SIG-M5 treated with dmso at 0.1 percent for 504 hours (cell line): Measurements from ENCODE around the gene CBLB.

Source experiments
- DNase-seq: peaks from one replicate; lab custom pipeline; 2025; ENCODE audit not compliant: unreplicated experiment; lab: John Stamatoyannopoulos, UW

Gene CBLB

GRCh38 chr3:105791919-105792786, 76.7 kb downstream of the CBLB start:
- DNase-seq, result peak; percentile 41

DNA sequence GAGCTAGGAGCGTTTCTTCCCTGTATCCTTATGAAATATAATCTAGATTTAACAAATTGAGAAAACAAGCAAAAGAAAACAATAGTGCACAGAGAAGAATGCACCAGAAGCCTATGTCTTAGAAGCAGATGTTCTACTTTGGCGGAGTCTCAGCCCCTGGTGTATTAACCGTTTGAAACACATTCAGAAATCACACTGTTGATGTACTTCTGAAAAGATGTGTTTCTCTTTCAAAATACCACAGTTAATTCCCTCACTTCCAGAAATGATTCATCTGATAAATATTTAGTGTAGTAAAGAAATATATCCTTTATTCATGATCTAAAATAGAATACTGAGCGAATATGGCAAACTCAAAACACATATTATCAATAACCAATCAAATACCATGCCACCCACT, 77.7 kb downstream of the CBLB start:
- no peak for DNase-seq

- DNase-seq, result no peak
These were observed 78.3 kb downstream of the CBLB start for GRCh38 chr3:105790534-105790933.

GRCh38 chr3:105788593-105788992, 80.2 kb downstream of the CBLB start:
- no peak for DNase-seq

GRCh38 chr3:105787453-105787852, 81.4 kb downstream of the CBLB start:
- DNase-seq, result no peak

GRCh38 chr3:105786990-105787389, 81.8 kb downstream of the CBLB start:
- no peak for DNase-seq

DNA sequence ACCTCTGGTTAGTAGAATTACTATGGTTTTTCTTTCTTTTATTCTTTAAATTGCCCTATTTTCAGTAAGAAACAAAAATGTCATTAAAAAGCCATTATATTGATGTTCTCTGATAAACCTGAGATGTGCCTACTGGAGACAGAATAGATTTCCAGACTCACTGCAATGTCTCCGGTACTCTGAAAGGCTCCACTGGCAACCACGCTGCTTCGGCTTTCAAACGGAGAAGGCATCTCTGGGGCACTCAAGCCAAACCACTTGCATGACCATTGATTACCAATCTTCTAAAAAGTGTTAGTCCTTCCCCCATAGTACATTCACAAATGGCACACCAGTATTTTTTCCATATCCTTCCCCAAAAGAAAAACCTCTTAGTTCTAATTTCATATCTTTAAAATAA, 82.6 kb downstream of the CBLB start:
- no peak for DNase-seq

DNA sequence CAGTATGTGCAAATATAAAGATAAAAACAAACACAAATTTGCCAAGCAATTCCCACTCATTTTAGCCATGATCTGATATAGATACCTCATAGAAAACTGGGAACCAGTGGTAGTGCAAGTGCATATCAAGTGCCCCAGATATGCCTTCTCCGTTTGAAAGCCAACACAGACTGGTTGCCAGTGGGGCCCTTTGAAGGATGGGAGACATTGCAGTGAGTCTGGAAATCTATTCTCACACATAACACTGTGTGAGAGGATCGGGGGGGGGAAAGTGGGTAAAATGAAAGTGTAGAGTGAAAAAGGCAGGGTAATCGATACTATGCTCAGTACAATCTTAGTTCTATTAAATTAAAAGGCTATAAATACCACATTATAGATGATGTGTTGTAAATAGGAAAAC, 83.0 kb downstream of the CBLB start:
- DNase-seq, result no peak

DNA sequence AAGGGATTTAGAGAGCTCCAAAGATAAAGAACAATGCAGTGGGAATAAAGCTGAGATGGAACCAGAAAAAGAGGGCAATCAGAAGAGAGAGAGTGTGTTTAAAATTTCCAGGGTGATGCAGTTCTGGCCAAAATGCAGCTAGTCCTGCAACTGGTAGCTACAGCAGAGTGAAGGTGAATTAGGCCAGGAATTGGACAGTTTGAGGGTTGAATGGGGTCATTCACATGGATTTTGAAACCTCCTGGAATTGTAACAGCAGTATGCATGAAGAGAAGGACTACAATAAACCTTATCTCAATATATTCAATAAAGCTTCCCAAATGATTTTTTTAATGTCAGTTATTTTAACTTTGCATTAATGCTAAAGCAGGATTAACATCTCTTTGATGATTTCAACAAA, 85.2 kb downstream of the CBLB start:
- DNase-seq, result no peak

DNA sequence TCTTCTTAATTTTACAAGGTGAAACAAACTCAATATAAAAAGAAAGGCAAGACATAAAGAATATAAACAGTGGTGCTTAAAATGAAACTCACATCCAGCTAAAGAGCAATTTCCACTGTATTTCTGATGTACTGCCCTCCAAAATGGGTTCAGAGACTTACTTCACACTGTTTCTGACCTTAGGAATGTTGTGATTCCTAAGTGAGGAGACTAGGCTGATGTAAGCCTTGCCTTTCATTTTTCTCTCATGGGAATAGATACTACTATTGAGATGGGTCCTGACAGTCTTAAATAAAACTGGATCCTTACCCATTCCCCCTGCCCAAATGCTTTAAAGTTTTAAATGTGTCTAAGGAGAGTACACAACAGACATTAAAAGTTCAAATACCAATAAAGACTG, 86.9 kb downstream of the CBLB start:
- no peak for DNase-seq

GRCh38 chr3:105780107-105780506, 88.7 kb downstream of the CBLB start:
- DNase-seq, result no peak

GRCh38 chr3:105775368-105775767, 93.4 kb downstream of the CBLB start:
- no peak for DNase-seq

- no peak for DNase-seq
These were observed 94.2 kb downstream of the CBLB start for GRCh38 chr3:105774444-105775180.

GRCh38 chr3:105773291-105773690, 95.5 kb downstream of the CBLB start:
- no peak for DNase-seq

GRCh38 chr3:105772635-105773034, 96.2 kb downstream of the CBLB start:
- no peak for DNase-seq

DNA sequence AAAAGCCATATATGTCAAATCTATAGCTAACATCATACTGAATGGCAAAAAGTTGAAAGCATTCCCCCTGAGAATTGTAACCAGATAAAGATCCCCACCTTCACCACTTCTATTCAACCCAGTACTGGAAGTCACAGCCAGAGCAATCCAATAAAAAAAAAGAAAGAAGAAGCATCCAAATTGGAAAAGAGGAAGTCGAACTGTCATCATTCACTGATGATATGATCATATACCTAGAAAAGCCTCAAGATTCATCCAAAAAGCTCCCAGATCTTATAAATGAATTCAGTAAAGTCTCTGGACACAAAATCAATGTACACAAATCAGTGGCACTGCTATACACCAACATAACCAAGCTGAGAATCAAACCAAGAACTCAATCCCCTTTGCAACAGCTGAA, 97.4 kb downstream of the CBLB start:
- peak; percentile 10 for DNase-seq

GRCh38 chr3:105770410-105770809, 98.4 kb downstream of the CBLB start:
- no peak for DNase-seq

DNA sequence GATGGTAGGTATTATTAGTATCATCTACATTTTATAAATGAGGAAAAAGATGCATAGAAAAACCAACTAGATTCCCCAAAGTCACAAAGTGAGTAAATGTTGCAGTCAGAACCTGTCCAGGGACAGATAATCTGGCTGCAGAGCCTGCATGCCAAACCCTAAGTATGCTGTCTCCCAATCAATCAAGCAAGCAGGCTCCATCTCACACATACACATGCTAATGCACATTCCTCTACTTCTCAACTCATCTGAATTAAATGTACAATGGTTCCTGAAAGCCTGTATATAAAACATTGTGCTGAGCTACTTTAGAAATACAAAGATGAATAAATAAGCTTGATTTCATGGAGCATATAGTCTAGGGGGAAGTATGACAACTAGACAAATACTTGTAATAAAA, 101.0 kb downstream of the CBLB start:
- no peak for DNase-seq

DNA sequence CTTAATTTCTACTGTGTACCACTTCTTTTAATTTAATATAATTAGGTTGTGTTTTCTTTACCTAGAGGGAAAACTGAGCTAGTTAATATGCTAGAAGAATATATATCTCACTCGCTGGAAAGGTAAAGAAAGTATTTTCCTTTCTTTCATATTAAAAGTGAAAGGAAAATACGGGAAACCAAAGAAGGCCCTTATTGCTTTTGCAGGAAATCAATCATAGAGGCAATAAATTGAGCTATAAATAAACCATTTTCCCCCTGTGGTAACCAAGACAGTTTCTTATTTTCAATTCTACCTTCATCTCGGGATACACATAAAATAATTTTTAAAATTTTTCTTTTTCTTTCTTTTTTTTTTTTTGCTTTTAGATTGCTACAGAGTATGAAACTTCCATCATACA, 101.6 kb downstream of the CBLB start:
- no peak for DNase-seq

- no peak for DNase-seq
These were observed 103.5 kb downstream of the CBLB start for GRCh38 chr3:105765308-105765639.

- DNase-seq, result peak; percentile 68
These were observed 104.2 kb downstream of the CBLB start for GRCh38 chr3:105764378-105765307.

DNA sequence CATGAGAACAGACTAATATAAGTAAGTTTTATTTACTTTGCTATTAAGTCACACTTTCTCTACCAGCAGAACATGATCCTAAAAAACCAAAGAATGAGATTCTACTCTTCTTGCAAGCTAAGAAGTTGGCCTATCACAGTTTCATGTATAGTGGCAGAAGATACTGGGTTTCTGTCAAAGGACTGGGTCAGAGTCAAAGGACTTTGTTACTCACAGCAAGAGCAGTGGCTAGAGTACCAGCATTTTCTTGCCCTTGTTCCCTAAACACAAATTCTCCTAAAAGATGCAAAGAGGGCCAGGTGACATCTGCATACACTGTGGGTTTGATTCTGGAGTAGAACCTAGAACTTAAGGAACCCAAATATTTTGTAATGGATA, 105.2 kb downstream of the CBLB start:
- DNase-seq, result no peak
